Measurements from ENCODE around the gene CXCR2.

The CXCR2 gene

DNA sequence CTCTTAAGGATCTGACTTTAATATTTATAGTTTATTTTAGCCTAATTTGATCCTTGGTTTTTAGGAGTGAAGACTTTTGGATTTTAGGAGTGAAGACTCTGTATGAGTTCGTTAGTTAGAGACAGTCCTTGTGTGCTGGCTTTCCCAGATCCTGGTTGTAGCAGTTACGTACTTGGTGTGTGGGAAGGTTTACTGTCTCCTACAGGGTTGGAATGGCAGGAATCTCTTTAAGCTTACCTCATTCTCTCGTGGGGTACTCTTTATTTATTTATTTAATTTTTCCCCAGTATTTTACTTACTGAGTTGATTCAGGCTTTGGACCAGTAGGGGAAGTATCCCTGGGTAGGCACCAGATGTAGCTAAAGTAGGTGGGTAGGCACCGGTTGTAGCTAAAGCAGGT, 1.8 kb upstream of the CXCR2 start:
- peaks cover 7% of the 10 kb centered on the region for H3K27me3 ChIP-seq (ENCODE audit: control insufficient read depth, low read length)
- no peaks in the 10 kb centered on the region for H4K20me1 ChIP-seq (ENCODE audit: control insufficient read depth, insufficient read depth, low read depth, low read length)
- no peaks in the 10 kb centered on the region for H3K9me3 ChIP-seq (ENCODE audit: control insufficient read depth, insufficient read depth, low read length)
- no peak for TF ChIP-seq EZH2phosphoT487 (IDR thresholded peaks at IDR 0.05; ENCODE audit: borderline replicate concordance, low read length)
- TF ChIP-seq, protein P1, sequence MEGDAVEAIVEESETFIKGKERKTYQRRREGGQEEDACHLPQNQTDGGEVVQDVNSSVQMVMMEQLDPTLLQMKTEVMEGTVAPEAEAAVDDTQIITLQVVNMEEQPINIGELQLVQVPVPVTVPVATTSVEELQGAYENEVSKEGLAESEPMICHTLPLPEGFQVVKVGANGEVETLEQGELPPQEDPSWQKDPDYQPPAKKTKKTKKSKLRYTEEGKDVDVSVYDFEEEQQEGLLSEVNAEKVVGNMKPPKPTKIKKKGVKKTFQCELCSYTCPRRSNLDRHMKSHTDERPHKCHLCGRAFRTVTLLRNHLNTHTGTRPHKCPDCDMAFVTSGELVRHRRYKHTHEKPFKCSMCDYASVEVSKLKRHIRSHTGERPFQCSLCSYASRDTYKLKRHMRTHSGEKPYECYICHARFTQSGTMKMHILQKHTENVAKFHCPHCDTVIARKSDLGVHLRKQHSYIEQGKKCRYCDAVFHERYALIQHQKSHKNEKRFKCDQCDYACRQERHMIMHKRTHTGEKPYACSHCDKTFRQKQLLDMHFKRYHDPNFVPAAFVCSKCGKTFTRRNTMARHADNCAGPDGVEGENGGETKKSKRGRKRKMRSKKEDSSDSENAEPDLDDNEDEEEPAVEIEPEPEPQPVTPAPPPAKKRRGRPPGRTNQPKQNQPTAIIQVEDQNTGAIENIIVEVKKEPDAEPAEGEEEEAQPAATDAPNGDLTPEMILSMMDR (IDR thresholded peaks at IDR 0.05; ENCODE audit: low read depth, low read length, poor library complexity, severe bottlenecking) = no peak
- no peak overlapping the region for H3K4me2 ChIP-seq (ENCODE audit: low read length)
- no peaks in the 10 kb centered on the region for H3K4me1 ChIP-seq (ENCODE audit: control insufficient read depth, low read length)
- H3K9me2 ChIP-seq (replicated peaks; ENCODE audit: control insufficient read depth, low read length) = no peaks in the 10 kb centered on the region
- no peaks in the 10 kb centered on the region for H3F3A ChIP-seq (ENCODE audit: control insufficient read depth, insufficient read depth)
- H3K4me3 ChIP-seq (ENCODE audit: low read length) = no peak overlapping the region
- H3K79me2 ChIP-seq (ENCODE audit: control insufficient read depth, low read length) = no peaks in the 10 kb centered on the region
- H3K36me3 ChIP-seq (ENCODE audit: control insufficient read depth, low read length) = no peaks in the 10 kb centered on the region
- no peak overlapping the region for H3K27ac ChIP-seq (ENCODE audit: low read depth, low read length)

DNA sequence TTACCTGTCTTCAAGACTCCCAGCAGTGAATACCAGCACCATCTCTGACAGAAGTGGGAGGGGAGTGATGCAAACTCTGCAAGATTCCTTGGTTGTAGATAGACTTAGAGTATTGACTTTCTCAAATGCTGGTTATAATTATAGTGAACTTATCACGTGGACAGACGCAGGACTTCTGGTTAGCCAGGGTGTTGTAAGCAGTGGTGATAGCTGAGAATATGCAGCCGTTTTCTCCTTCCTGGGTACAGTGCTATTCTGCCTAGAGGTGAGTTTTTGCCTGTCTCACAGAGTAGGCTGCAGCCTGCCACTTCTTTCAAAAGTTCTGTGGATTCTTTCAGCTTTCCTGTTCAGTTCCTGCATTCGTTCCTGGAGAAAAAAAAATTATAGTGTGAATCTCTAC, 733 bp upstream of the CXCR2 start:
- no peak overlapping the region for H3K4me3 ChIP-seq (ENCODE audit: low read length)
- H3K36me3 ChIP-seq (ENCODE audit: control insufficient read depth, low read length) = no peaks in the 10 kb centered on the region
- H3K27me3 ChIP-seq (ENCODE audit: control insufficient read depth, low read length) = peaks cover 7% of the 10 kb centered on the region
- H3K9me2 ChIP-seq (replicated peaks; ENCODE audit: control insufficient read depth, low read length) = no peaks in the 10 kb centered on the region
- H3K27ac ChIP-seq (ENCODE audit: low read depth, low read length) = no peak overlapping the region
- no peaks in the 10 kb centered on the region for H3K4me1 ChIP-seq (ENCODE audit: control insufficient read depth, low read length)
- no peaks in the 10 kb centered on the region for H4K20me1 ChIP-seq (ENCODE audit: control insufficient read depth, insufficient read depth, low read depth, low read length)
- H3K9me3 ChIP-seq (ENCODE audit: control insufficient read depth, insufficient read depth, low read length) = no peaks in the 10 kb centered on the region
- H3K79me2 ChIP-seq (ENCODE audit: control insufficient read depth, low read length) = no peaks in the 10 kb centered on the region
- no peak overlapping the region for H3K4me2 ChIP-seq (ENCODE audit: low read length)
- H3F3A ChIP-seq (ENCODE audit: control insufficient read depth, insufficient read depth) = no peaks in the 10 kb centered on the region
- no peak for TF ChIP-seq EZH2phosphoT487 (IDR thresholded peaks at IDR 0.05; ENCODE audit: borderline replicate concordance, low read length)
- TF ChIP-seq, protein P1 (IDR thresholded peaks at IDR 0.05; ENCODE audit: low read depth, low read length, poor library complexity, severe bottlenecking) = no peak

DNA sequence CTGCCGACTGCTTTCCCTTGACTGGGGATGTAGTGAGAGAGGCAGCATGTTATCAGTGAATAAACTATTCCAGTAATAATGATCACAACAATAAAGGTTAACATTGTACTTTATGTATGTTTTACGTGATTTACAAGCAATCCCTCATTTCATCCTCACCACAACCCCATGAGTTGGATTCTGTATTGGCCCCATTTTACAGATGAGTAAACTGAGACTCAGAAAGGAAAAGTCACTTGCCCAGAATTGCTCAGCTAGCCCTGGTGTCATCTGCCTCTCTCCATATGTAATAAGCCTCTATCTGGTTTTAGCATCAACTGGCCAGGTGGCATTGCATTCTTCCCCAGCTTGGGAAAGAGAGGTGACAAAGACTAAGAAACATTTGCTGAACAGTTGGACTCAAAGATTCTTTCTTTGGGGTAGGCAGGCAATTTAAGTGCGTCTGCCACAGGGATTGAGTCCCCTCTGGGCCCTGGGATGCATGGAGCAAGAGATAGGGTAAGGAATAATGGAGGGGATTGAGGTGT, 2.2 kb downstream of the CXCR2 start:
- Histone ChIP-seq H4K20me1 (ENCODE audit: control insufficient read depth, insufficient read depth, low read depth, low read length) (no peaks in the 10 kb centered on the region; the same call in 1 of the 2 replicates), H3K4me1 (ENCODE audit: control insufficient read depth, low read length) (no peaks in the 10 kb centered on the region), H3K36me3 (ENCODE audit: control insufficient read depth, low read length) (no peaks in the 10 kb centered on the region), H3K4me3 (ENCODE audit: low read length) (no peak overlapping the region), H3K27ac (ENCODE audit: low read depth, low read length) (no peak overlapping the region), H3K27me3 (ENCODE audit: control insufficient read depth, low read length) (peaks cover 7% of the 10 kb centered on the region), H3K79me2 (ENCODE audit: control insufficient read depth, low read length) (no peaks in the 10 kb centered on the region), H3F3A (ENCODE audit: control insufficient read depth, insufficient read depth) (no peaks in the 10 kb centered on the region), H3K4me2 (ENCODE audit: low read length) (no peak overlapping the region), H3K9me3 (ENCODE audit: control insufficient read depth, insufficient read depth, low read length) (no peaks in the 10 kb centered on the region), H3K9me2 (replicated peaks; ENCODE audit: control insufficient read depth, low read length) (no peaks in the 10 kb centered on the region)
- TF ChIP-seq, protein P1 (IDR thresholded peaks at IDR 0.05; ENCODE audit: low read depth, low read length, poor library complexity, severe bottlenecking) = no peak
- TF ChIP-seq EZH2phosphoT487 (IDR thresholded peaks at IDR 0.05; ENCODE audit: borderline replicate concordance, low read length) = no peak
